ENCODE data around the gene CTF1.

DNA sequence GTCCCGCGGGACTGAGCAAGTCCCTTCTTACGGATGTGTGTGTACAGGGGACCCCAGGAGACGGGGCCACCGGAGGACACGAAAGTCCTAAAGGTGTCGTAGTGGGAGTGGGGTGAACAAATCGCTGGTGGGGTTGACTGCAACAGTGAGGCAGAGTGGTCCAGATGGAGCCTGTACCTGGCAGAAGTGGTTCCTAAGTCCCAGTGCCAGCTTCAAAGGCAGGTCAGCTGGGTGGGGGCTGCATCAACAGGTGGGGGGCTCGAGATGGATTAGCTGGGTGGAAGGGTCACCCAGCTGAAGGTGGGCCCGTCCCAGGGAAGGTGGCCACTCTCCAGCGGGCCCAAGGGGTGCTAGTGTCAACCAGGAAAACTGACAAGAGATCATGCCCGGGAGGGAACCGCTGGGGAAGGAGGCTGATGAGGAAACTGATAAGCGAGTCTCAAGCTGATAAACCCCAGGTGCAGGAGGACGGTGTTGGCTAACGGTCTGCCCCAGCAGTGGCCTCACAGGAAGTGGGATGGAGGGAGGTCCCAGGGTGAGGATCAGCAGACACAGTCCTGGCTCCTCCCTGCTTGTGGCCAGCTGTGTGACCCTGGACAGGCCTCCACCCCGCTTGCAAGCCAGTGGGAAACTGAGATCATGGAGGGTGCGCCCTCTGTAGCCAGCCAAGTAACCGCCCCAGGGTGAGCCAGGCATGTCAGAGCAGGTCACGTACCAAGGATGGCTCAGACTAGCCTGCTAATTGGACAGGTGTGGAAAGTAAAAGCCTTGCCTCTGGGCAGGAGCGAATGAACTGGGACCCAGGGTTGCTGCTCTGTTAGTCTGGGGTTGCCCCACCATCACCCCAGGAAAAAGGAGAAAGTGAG is 53.5 kb downstream of the CTF1 start:
- peak; percentile 75 to 77 for TF ChIP-seq POLR2A (IDR thresholded peaks at IDR 0.05)
- TF ChIP-seq, protein P1, sequence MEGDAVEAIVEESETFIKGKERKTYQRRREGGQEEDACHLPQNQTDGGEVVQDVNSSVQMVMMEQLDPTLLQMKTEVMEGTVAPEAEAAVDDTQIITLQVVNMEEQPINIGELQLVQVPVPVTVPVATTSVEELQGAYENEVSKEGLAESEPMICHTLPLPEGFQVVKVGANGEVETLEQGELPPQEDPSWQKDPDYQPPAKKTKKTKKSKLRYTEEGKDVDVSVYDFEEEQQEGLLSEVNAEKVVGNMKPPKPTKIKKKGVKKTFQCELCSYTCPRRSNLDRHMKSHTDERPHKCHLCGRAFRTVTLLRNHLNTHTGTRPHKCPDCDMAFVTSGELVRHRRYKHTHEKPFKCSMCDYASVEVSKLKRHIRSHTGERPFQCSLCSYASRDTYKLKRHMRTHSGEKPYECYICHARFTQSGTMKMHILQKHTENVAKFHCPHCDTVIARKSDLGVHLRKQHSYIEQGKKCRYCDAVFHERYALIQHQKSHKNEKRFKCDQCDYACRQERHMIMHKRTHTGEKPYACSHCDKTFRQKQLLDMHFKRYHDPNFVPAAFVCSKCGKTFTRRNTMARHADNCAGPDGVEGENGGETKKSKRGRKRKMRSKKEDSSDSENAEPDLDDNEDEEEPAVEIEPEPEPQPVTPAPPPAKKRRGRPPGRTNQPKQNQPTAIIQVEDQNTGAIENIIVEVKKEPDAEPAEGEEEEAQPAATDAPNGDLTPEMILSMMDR (IDR thresholded peaks at IDR 0.05) = no peak
- peak in 1 of 2 donors; percentile 90 for TF ChIP-seq EP300 (IDR thresholded peaks at IDR 0.05)

Data from tibial nerve (tissue), 4 donors.